ENCODE results near the gene IRF2BP2. TPM values are rescaled to one million over a fixed set of nuclear protein-coding genes. Genes with fewer than 3 reads are reported as not detected.

Gene IRF2BP2
- total and polyA plus RNA-seq, 10 of the 15 experiments (the other 5 are each of a cell fraction or from before 2014, with no cell fraction given) = 7.5 to 114 (median 52.3) TPM

GRCh38 chr1:234564035-234565029, 45.6 kb downstream of the IRF2BP2 start:
- DNase-seq (ENCODE audit: low read depth, low spot score) (no peak), FAIRE-seq (no peak), ATAC-seq (no peak)
- Histone ChIP-seq H2AFZ (ENCODE audit: control insufficient read depth, low read depth, low read length) (no peak overlapping the region), H3K4me2 (ENCODE audit: control insufficient read depth, insufficient read depth) (no peak overlapping the region), H3K4me3 (no peak overlapping the region), H3K9me3 (replicated peaks; ENCODE audit: control insufficient read depth, insufficient read depth, low read length) (no peaks in the 10 kb centered on the region; the same call in 2 of the 3 replicates), H3K27ac (ENCODE audit: control insufficient read depth, insufficient read depth) (no peak overlapping the region), H4K20me1 (ENCODE audit: control insufficient read depth, insufficient read depth) (no peaks in the 10 kb centered on the region), H3K4me1 (ENCODE audit: control insufficient read depth, insufficient read depth, low read length) (no peaks in the 10 kb centered on the region), H3K79me2 (ENCODE audit: control insufficient read depth, insufficient read depth, low read length) (no peaks in the 10 kb centered on the region), H3K9ac (ENCODE audit: control insufficient read depth, insufficient read depth, low read length) (no peak overlapping the region), H3K27me3 (replicated peaks in 1 of 2; ENCODE audit: control insufficient read depth in 2 of 2, insufficient read depth in 2 of 2, low read length in 1 of 2) (no peaks in the 10 kb centered on the region), H3K36me3 (ENCODE audit: control insufficient read depth in 2 of 2, insufficient read depth in 2 of 2, low read length in 1 of 2) (no peaks in the 10 kb centered on the region)
- ChIA-PET SMC1A (ENCODE audit: uncharacterized antibody, unreplicated experiment) (no interaction called here), RAD21 (ENCODE audit: unreplicated experiment) (no interaction called here), POLR2A (interaction anchor here (0.6 kb wide), 1 partner anchor 369 kb away, joined by 5 read pairs; no protein-coding TSS in a partner anchor), CTCF (interaction anchor here (0.6 kb wide), 1 partner anchor 831 kb away, joined by 3 read pairs; no protein-coding TSS in a partner anchor)
- WGBS (ENCODE audit: insufficient coverage, insufficient replicate concordance, low lambda C conversion rate, missing lambda C conversion rate) = 26% methylated on average over 7 of the region's 7 CpGs
- intact Hi-C loops (cut with micrococcal nuclease; ENCODE audit: unreplicated experiment) (no loop called here), in situ Hi-C loops (cut with MboI) (no loop called here)
- no TSS peak for BruUV-seq (replicated peaks)
- TF ChIP-seq BCL11A (IDR thresholded peaks at IDR 0.05; ENCODE audit: low read depth, low read length) (no peak), POLR2AphosphoS2 (IDR thresholded peaks at IDR 0.05; ENCODE audit: low read depth, low read length) (no peak), EP300 (IDR thresholded peaks at IDR 0.05; ENCODE audit: borderline replicate concordance in 1 of 2, control insufficient read depth in 1 of 2, low read depth in 2 of 2, low read length in 2 of 2) (no peak), SMAD1 (IDR thresholded peaks at IDR 0.05; ENCODE audit: low read depth, partially characterized antibody) (no peak), TARDBP (IDR thresholded peaks at IDR 0.05; ENCODE audit: borderline replicate concordance) (no peak), ZBTB33 (IDR thresholded peaks at IDR 0.05) (no peak), BCLAF1 (IDR thresholded peaks at IDR 0.05) (no peak), TAF1 (IDR thresholded peaks at IDR 0.05; ENCODE audit: borderline replicate concordance, low read depth, low read length) (no peak), CHD2 (IDR thresholded peaks at IDR 0.05; ENCODE audit: borderline replicate concordance, low read depth, low read length) (no peak), POLR2AphosphoS5 (IDR thresholded peaks at IDR 0.05; ENCODE audit: low read length) (no peak), GABPA (IDR thresholded peaks at IDR 0.05; ENCODE audit: low read depth) (no peak), FOXK2 (IDR thresholded peaks at IDR 0.05) (no peak), ELK1 (IDR thresholded peaks at IDR 0.05; ENCODE audit: low read depth, low read length) (no peak), MYC (IDR thresholded peaks at IDR 0.05; ENCODE audit: insufficient read depth, insufficient read length, insufficient replicate concordance, low read length, severe bottlenecking) (no peak), NR2C2 (IDR thresholded peaks at IDR 0.05; ENCODE audit: borderline replicate concordance, control insufficient read depth, insufficient read length, low read depth) (no peak), RCOR1 (conservative IDR thresholded peaks at IDR 0.05; ENCODE audit: low read depth, low read length) (no peak)
- TF ChIP-seq, protein P1, sequence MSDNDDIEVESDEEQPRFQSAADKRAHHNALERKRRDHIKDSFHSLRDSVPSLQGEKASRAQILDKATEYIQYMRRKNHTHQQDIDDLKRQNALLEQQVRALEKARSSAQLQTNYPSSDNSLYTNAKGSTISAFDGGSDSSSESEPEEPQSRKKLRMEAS (IDR thresholded peaks at IDR 0.05; ENCODE audit: low read depth, low read length) = no peak
